ENCODE results near the gene PTK7. TPM values are rescaled to one million over a fixed set of nuclear protein-coding genes. Genes with fewer than 3 reads are reported as not detected.

Gene PTK7
- total RNA-seq, 2 experiments from 2014 or later: 3.3 to 3.9 TPM

DNA sequence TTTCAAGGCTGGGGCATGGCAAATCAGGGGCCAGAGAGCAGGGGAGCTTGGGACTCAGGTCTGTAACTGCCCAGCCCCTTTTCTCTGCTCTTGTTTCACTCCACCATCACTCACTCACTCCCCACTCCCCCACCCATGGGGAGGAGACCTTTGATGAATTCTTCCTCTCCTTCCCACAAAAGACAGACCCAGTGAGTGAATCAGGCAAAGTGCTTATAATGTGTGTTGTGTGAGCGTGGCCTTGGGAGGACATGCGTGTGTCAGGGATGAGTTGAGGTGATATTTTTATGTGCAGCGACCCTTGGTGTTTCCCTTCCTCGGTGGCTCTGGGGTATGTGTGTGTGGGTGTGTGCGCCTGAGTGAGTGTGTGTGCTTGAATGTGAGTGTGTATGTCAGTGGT lies 104.9 kb downstream of the PTK7 start:
- peaks cover 8% of the 10 kb centered on the region for H3K36me3 Mint-ChIP-seq
- no peaks in the 10 kb centered on the region for H3K27me3 Mint-ChIP-seq
- H3K4me1 Mint-ChIP-seq: peaks cover 38% of the 10 kb centered on the region
- H3K27ac Mint-ChIP-seq: peak overlapping the region; percentile 87
- H3K9me3 Mint-ChIP-seq: no peaks in the 10 kb centered on the region
- peak overlapping the region; percentile 18 for H3K4me3 Mint-ChIP-seq
- DNase-seq: no peak

DNA sequence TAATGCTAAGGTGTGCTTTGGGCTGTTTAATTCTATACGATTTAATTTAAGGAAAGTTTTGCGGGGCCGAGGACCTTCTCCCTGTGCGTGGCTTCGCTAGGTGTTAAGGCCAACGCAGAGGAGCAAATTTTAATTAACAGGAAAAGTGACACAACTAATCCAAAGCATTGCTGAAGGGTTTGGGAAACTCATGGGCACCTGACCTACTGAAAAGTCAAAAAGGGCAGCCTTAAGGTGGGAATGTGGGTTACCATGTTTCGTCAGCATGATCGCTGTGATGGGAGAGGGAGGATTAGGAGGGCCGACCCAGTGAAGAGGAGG lies 105.5 kb downstream of the PTK7 start:
- no peak for DNase-seq
- Mint-ChIP-seq H3K27ac (peak overlapping the region; percentile 87), H3K36me3 (peaks cover 10% of the 10 kb centered on the region), H3K4me3 (peak overlapping the region; percentile 97), H3K4me1 (peaks cover 40% of the 10 kb centered on the region), H3K27me3 (no peaks in the 10 kb centered on the region), H3K9me3 (no peaks in the 10 kb centered on the region)

- Mint-ChIP-seq H3K27ac (peak within 1 kb of the TSS; percentile 87), H3K27me3 (no peaks in the 10 kb centered on the region), H3K36me3 (peaks cover 11% of the 10 kb centered on the region), H3K9me3 (no peaks in the 10 kb centered on the region), H3K4me3 (peak within 1 kb of the TSS; percentile 97), H3K4me1 (peaks cover 40% of the 10 kb centered on the region)
- DNase-seq: peak; percentile 88
These were observed 106.1 kb downstream of the PTK7 start, which contains the start of gene CUL9 for GRCh38 chr6:43181942-43182860. Gene CUL9, plus strand, starts transcription at chr6:43182196. Its CDS starts 2,115 bp downstream, at chr6:43184311.

DNA sequence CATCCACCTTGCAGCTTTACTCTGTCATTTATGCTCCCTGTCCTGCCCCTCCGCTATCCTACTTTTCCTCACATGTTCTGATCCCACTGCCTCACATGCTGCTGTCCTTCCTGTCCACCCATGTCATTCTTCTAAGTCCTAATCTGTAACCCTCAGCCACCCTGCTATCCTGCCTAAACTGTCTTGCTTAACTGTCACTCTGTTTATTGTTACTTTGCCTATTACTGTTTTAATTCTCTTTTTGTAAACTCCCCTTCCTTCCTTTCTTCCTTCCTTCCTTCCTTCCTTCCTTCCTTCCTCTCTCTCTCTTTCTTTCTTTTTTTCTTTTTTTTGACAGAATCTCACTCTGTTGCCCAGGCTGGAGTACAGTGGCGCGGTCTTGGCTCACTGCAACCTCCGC lies 107.3 kb downstream of the PTK7 start:
- Mint-ChIP-seq H3K4me3 (peak overlapping the region; percentile 97), H3K36me3 (peaks cover 16% of the 10 kb centered on the region), H3K27ac (peak overlapping the region; percentile 87), H3K9me3 (no peaks in the 10 kb centered on the region), H3K4me1 (peaks cover 40% of the 10 kb centered on the region), H3K27me3 (no peaks in the 10 kb centered on the region)
- no peak for DNase-seq

DNA sequence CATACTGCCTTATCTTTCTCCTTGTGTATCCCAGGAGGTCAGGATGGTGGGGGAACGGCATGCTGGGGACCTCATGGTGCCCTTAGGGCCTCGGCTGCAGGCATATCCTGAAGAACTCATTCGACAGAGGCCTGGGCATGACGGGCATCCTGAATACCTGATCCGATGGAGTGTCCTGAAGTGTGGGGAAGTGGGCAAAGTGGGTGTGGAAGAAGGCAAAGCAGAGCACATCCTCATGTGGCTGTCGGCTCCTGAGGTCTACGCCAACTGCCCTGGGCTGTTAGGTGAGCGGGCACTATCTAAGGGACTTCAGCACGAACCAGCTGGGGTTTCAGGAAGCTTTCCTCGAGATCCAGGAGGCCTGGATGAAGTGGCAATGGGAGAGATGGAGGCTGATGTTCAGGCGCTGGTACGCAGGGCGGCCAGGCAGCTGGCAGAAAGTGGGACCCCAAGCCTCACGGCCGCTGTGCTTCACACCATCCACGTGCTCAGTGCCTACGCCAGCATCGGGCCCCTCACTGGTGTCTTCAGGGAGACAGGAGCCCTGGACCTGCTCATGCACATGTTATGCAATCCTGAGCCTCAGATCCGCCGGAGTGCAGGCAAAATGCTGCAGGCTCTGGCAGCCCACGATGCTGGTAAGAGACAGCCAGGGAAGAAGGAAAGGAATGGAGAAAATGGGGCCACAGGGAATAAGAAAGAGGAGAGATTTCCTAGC lies 108.3 kb downstream of the PTK7 start:
- no peak for DNase-seq
- Mint-ChIP-seq H3K36me3 (peaks cover 19% of the 10 kb centered on the region), H3K27me3 (no peaks in the 10 kb centered on the region), H3K27ac (peak overlapping the region; percentile 64), H3K4me3 (no peak overlapping the region), H3K4me1 (peaks cover 40% of the 10 kb centered on the region), H3K9me3 (no peaks in the 10 kb centered on the region)

DNA sequence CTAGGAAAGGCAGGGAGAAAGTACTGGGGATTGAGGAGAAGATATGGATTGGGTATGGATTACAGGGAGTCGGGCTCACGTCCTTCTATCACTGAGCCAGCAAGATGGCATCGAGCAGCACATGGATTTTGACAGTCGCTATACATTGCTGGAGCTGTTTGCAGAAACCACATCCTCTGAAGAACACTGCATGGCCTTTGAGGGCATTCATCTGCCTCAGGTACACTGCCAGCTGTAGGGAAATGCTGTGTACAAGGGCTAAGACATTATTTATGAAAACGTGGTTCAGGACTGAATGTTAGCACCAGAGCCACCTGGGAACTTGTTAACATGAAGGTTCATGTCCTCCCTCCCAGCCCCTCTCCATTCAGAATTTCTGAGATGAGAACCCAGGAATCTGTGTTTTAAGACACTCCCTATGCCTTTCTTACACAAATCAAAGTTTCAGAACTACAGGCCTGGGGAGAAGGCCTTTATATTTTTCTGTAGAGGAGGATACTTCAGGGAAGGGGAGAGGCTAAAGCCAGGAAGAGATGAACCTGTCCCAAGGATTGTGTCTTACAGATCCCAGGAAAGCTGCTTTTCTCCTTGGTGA lies 109.4 kb downstream of the PTK7 start:
- no peaks in the 10 kb centered on the region for H3K27me3 Mint-ChIP-seq
- H3K36me3 Mint-ChIP-seq: peaks cover 19% of the 10 kb centered on the region
- DNase-seq: no peak
- peak overlapping the region; percentile 55 for H3K27ac Mint-ChIP-seq
- no peaks in the 10 kb centered on the region for H3K9me3 Mint-ChIP-seq
- H3K4me1 Mint-ChIP-seq: peaks cover 46% of the 10 kb centered on the region
- peak overlapping the region; percentile 11 for H3K4me3 Mint-ChIP-seq

- H3K27ac Mint-ChIP-seq: no peak overlapping the region
- no peaks in the 10 kb centered on the region for H3K9me3 Mint-ChIP-seq
- no peak overlapping the region for H3K4me3 Mint-ChIP-seq
- peaks cover 46% of the 10 kb centered on the region for H3K4me1 Mint-ChIP-seq
- H3K27me3 Mint-ChIP-seq: no peaks in the 10 kb centered on the region
- H3K36me3 Mint-ChIP-seq: peaks cover 18% of the 10 kb centered on the region
- DNase-seq: no peak
These were observed 109.9 kb downstream of the PTK7 start for GRCh38 chr6:43186019-43186418.

DNA sequence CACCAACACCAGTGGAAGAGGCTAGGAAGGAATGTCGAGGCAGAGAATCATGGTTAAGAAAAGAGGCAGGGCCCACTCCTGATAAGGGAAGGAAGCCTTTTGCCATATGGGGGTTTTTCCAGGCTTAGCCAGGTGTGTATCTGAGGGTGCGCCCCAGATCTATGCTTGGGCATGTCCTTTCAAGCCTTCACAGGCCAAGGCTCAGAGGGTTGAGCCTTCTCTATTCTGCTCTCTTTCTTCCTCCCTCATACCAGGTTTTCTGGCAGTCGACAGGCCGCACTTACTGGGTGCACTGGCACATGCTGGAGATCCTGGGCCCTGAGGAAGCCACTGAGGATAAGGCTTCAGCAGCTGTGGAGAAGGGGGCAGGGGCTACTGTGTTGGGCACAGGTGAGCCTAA lies 110.6 kb downstream of the PTK7 start:
- H3K27me3 Mint-ChIP-seq: no peaks in the 10 kb centered on the region
- H3K9me3 Mint-ChIP-seq: no peaks in the 10 kb centered on the region
- DNase-seq: no peak
- no peak overlapping the region for H3K27ac Mint-ChIP-seq
- H3K4me1 Mint-ChIP-seq: peaks cover 39% of the 10 kb centered on the region
- peaks cover 13% of the 10 kb centered on the region for H3K36me3 Mint-ChIP-seq
- no peak overlapping the region for H3K4me3 Mint-ChIP-seq

- H3K4me3 Mint-ChIP-seq: no peak overlapping the region
- H3K27ac Mint-ChIP-seq: no peak overlapping the region
- no peaks in the 10 kb centered on the region for H3K9me3 Mint-ChIP-seq
- peaks cover 35% of the 10 kb centered on the region for H3K4me1 Mint-ChIP-seq
- no peaks in the 10 kb centered on the region for H3K27me3 Mint-ChIP-seq
- DNase-seq: no peak
- peaks cover 16% of the 10 kb centered on the region for H3K36me3 Mint-ChIP-seq
These were observed 111.7 kb downstream of the PTK7 start for GRCh38 chr6:43187821-43188220.

DNA sequence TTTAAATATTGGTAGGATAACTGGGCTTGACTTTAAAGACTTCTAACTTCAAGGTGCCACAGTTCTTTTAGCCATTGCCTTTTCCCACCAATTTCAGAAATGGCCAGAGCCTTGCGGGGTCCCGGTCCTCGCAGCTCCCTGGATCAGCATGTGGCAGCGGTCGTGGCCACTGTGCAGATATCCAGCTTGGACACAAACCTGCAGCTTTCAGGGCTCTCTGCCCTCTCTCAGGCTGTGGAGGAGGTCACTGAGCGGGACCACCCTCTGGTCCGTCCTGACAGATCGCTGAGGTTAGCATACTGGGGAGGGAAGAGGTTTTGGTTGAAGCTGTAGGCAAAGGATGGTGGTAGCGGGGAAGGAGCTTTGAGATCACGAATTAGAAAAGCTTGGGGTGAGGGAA lies 112.3 kb downstream of the PTK7 start:
- DNase-seq: no peak
- Mint-ChIP-seq H3K36me3 (peaks cover 21% of the 10 kb centered on the region), H3K9me3 (no peaks in the 10 kb centered on the region), H3K27ac (peak overlapping the region; percentile 6), H3K4me3 (no peak overlapping the region), H3K27me3 (no peaks in the 10 kb centered on the region), H3K4me1 (peaks cover 29% of the 10 kb centered on the region)

DNA sequence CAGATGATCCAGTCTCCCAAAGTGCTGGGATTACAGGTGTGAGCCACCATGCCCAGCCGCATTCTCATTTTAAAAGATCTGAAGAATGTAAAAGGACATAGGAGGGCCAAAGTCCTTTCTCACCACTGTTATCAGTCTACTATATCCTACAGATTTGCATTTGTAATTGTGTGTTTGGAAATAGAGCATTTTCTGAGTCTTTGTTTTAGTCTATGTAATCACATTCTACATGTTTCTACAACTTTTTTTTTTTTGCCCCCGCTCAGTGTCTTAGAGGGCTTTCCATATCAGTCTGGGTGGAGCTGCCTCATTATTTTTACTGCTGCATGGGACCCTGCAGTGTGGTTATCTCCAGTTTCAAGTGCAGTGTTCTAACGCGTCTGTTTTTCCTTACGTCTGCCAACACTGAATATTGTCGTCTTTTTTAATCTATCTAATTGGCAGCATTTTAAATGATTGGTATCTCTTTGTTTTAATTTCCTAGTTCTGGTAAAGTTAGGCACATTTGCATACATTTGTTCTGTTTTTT lies 113.7 kb downstream of the PTK7 start:
- no peak overlapping the region for H3K4me3 Mint-ChIP-seq
- H3K36me3 Mint-ChIP-seq: peaks cover 25% of the 10 kb centered on the region
- DNase-seq: no peak
- H3K27me3 Mint-ChIP-seq: no peaks in the 10 kb centered on the region
- peaks cover 21% of the 10 kb centered on the region for H3K4me1 Mint-ChIP-seq
- H3K27ac Mint-ChIP-seq: no peak overlapping the region
- no peaks in the 10 kb centered on the region for H3K9me3 Mint-ChIP-seq

DNA sequence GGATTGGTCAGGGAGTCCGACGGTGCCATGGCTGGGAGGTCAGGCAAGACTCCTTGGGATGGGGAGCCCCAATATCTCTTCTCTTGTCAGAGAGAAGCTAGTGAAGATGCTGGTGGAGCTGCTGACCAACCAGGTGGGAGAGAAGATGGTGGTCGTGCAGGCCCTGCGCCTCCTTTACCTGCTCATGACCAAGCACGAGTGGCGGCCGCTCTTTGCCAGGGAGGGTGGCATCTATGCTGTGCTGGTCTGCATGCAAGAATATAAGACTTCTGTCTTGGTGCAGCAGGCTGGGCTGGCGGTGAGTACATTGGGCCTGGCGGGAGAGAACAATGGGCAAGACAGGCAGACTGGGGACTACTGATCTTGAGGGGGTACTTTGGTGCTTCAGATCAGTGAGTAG lies 116.8 kb downstream of the PTK7 start:
- no peak overlapping the region for H3K27ac Mint-ChIP-seq
- H3K9me3 Mint-ChIP-seq: no peaks in the 10 kb centered on the region
- no peak overlapping the region for H3K4me3 Mint-ChIP-seq
- H3K36me3 Mint-ChIP-seq: peaks cover 16% of the 10 kb centered on the region
- DNase-seq: no peak
- H3K27me3 Mint-ChIP-seq: no peaks in the 10 kb centered on the region
- peaks cover 9% of the 10 kb centered on the region for H3K4me1 Mint-ChIP-seq

GRCh38 chr6:43193929-43194328 lies 117.8 kb downstream of the PTK7 start:
- no peaks in the 10 kb centered on the region for H3K27me3 Mint-ChIP-seq
- H3K4me3 Mint-ChIP-seq: no peak overlapping the region
- H3K9me3 Mint-ChIP-seq: no peaks in the 10 kb centered on the region
- DNase-seq: no peak
- peaks cover 12% of the 10 kb centered on the region for H3K36me3 Mint-ChIP-seq
- H3K4me1 Mint-ChIP-seq: peaks cover 9% of the 10 kb centered on the region
- no peak overlapping the region for H3K27ac Mint-ChIP-seq

DNA sequence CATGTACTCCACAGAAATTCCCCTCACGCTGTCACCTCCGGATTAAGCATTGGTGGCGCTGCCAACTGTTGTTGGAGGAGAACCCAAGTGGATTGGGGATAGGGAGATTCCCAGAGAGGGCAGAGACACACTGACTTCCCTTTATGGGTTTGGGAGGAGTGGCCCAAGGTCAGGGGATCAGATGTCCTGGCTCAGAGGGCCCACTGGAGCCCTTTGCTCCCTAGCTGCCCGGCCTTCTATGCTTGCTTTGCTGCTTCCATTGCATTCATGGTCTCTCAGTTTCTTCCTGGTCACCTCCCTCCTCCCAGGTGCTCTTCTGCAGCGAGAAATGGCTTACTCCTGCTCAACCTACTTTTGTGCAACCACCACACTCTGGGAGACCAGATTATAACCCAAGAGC lies 120.2 kb downstream of the PTK7 start:
- DNase-seq: no peak
- H3K36me3 Mint-ChIP-seq: peaks cover 12% of the 10 kb centered on the region
- no peaks in the 10 kb centered on the region for H3K27me3 Mint-ChIP-seq
- no peak overlapping the region for H3K4me3 Mint-ChIP-seq
- H3K4me1 Mint-ChIP-seq: no peaks in the 10 kb centered on the region
- H3K9me3 Mint-ChIP-seq: no peaks in the 10 kb centered on the region
- H3K27ac Mint-ChIP-seq: no peak overlapping the region

- Mint-ChIP-seq H3K4me3 (no peak overlapping the region), H3K4me1 (no peaks in the 10 kb centered on the region), H3K27me3 (no peaks in the 10 kb centered on the region), H3K36me3 (peaks cover under 1% of the 10 kb centered on the region), H3K9me3 (no peaks in the 10 kb centered on the region), H3K27ac (no peak overlapping the region)
- no peak for DNase-seq
These were observed 123.8 kb downstream of the PTK7 start for GRCh38 chr6:43199912-43200311.

All from activated naive CD8-positive, alpha-beta T cell treated with anti-CD3 and anti-CD28 coated beads for 36 hours (primary cell).